ENCODE measurements around the gene PCNX2.

Gene PCNX2

GRCh38 chr1:233256789-233257188, 38.7 kb downstream of the PCNX2 start:
- DNase-seq (ENCODE audit: low read depth): no peak

- no peak for DNase-seq (ENCODE audit: low read depth)
These were observed 39.3 kb downstream of the PCNX2 start for GRCh38 chr1:233256191-233256590.

GRCh38 chr1:233255145-233255544, 40.4 kb downstream of the PCNX2 start:
- no peak for DNase-seq (ENCODE audit: low read depth)

- DNase-seq (ENCODE audit: low read depth): no peak
These were observed 41.6 kb downstream of the PCNX2 start for GRCh38 chr1:233253832-233254331.

GRCh38 chr1:233253231-233253831, 42.2 kb downstream of the PCNX2 start:
- DNase-seq (ENCODE audit: low read depth): no peak

- no peak for DNase-seq (ENCODE audit: low read depth)
These were observed 43.1 kb downstream of the PCNX2 start for GRCh38 chr1:233252441-233252840.

- DNase-seq (ENCODE audit: low read depth): no peak
These were observed 44.3 kb downstream of the PCNX2 start for GRCh38 chr1:233251201-233251720.

GRCh38 chr1:233248014-233248413, 47.5 kb downstream of the PCNX2 start:
- DNase-seq (ENCODE audit: low read depth): no peak

- DNase-seq (ENCODE audit: low read depth): no peak
These were observed 48.6 kb downstream of the PCNX2 start for GRCh38 chr1:233246965-233247364.

GRCh38 chr1:233245191-233245765, 50.2 kb downstream of the PCNX2 start:
- DNase-seq (ENCODE audit: low read depth): no peak

GRCh38 chr1:233244183-233244582, 51.3 kb downstream of the PCNX2 start:
- no peak for DNase-seq (ENCODE audit: low read depth)

GRCh38 chr1:233242827-233243483, 52.6 kb downstream of the PCNX2 start:
- DNase-seq (ENCODE audit: low read depth): no peak

GRCh38 chr1:233241759-233242158, 53.8 kb downstream of the PCNX2 start:
- DNase-seq (ENCODE audit: low read depth): no peak

- no peak for DNase-seq (ENCODE audit: low read depth)
These were observed 54.5 kb downstream of the PCNX2 start for GRCh38 chr1:233240829-233241682.

- no peak for DNase-seq (ENCODE audit: low read depth)
These were observed 55.2 kb downstream of the PCNX2 start for GRCh38 chr1:233240371-233240770.

- no peak for DNase-seq (ENCODE audit: low read depth)
These were observed 56.6 kb downstream of the PCNX2 start for GRCh38 chr1:233238884-233239431.

- no peak for DNase-seq (ENCODE audit: low read depth)
These were observed 57.9 kb downstream of the PCNX2 start for GRCh38 chr1:233237647-233238046.

- DNase-seq (ENCODE audit: low read depth): no peak
These were observed 62.0 kb downstream of the PCNX2 start for GRCh38 chr1:233233508-233234040.

GRCh38 chr1:233230011-233230410, 65.5 kb downstream of the PCNX2 start:
- no peak for DNase-seq (ENCODE audit: low read depth)

- DNase-seq (ENCODE audit: low read depth): no peak
These were observed 66.2 kb downstream of the PCNX2 start for GRCh38 chr1:233229288-233229687.

- DNase-seq (ENCODE audit: low read depth): no peak
These were observed 67.5 kb downstream of the PCNX2 start for GRCh38 chr1:233227930-233228465.

All from activated T-cell treated with anti-CD3 and anti-CD28 coated beads for 1 hour (primary cell).